Muscle layer of colon (tissue), 2 donors: ENCODE data around the gene ZNF557.

Experiments used
- H3K27ac ChIP-seq: one replicate; pipeline ENCODE4 v1.7.0; 2013; ENCODE audit warnings: low read depth, mild to moderate bottlenecking, low read length, moderate library complexity
- H3K27me3 ChIP-seq, 2 donors: one replicate each; pipeline ENCODE4 v1.7.0; 2013; ENCODE audit warnings: low read length in 2 of 2, mild to moderate bottlenecking in 2 of 2; ENCODE audit not compliant: insufficient read depth in 2 of 2, control insufficient read depth in 1 of 2
- H3K36me3 ChIP-seq: one replicate; pipeline ENCODE4 v1.7.0; 2013; ENCODE audit warnings: mild to moderate bottlenecking, low read length; ENCODE audit not compliant: insufficient read depth
- H3K4me1 ChIP-seq: one replicate; pipeline ENCODE4 v1.7.0; 2013; ENCODE audit warnings: mild to moderate bottlenecking, low read length; ENCODE audit not compliant: insufficient read depth
- H3K4me3 ChIP-seq, 2 donors: one replicate each; pipeline ENCODE4 v1.7.0; 2013; ENCODE audit warnings: low read length in 2 of 2, low read depth in 1 of 2, mild to moderate bottlenecking in 1 of 2, moderate library complexity in 1 of 2
- H3K9ac ChIP-seq: one replicate; pipeline ENCODE4 v1.7.0; 2013; ENCODE audit warnings: low read length
- H3K9me3 ChIP-seq: one replicate; pipeline ENCODE4 v1.7.0; 2013; ENCODE audit warnings: mild to moderate bottlenecking, low read length
- donor health status: abdominal sarcoma.
- donor health status: Adenocarcinoma of cecum.

Gene ZNF557

GRCh38 chr19:7137120-7137519 is 67.6 kb downstream of the ZNF557 start:
- no peaks in the 10 kb centered on the region for H3K4me1 ChIP-seq
- H3K9me3 ChIP-seq, result no peaks in the 10 kb centered on the region
- H3K27me3 ChIP-seq, result no peaks in the 10 kb centered on the region
- no peak overlapping the region for H3K27ac ChIP-seq
- no peak overlapping the region for H3K9ac ChIP-seq
- H3K36me3 ChIP-seq, result peaks cover 34% of the 10 kb centered on the region
- H3K4me3 ChIP-seq, result no peak overlapping the region
